ENCODE results near the gene TRPC3. TPM values are rescaled to one million over a fixed set of nuclear protein-coding genes. Genes with fewer than 3 reads are reported as not detected.
A peak's percentile ranks its signal among the peaks of the same experiment; 100 is the strongest.

The TRPC3 gene
- polyA plus RNA-seq, 1 donor from 2014 or later = 6.9 TPM

DNA sequence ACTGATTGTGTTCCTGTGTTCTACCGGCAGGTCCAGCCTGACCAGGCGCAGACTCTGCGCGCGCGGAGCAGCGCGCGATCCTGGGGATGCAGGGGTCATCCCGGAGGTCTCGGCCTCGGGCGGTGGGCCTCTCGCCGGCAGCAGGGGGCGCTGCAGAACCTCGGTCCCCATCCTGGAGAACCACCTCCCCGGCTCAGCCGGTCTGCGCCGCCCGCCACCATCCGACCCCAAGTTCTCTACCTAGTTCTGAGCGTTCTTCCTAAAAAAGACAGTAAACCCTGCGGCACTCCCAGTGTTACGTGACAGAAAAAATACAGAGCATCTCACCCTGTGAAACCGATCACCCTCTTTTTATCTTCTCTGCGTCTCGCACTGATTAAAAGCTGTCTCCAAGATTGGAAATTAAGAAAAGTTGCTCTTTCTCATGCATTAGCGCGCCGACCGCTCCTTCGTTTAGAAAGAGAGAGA lies 1.6 kb downstream of the TRPC3 start:
- TF ChIP-seq POLR2AphosphoS5 (IDR thresholded peaks at IDR 0.05) = no peak
- TF ChIP-seq RAD21 (conservative IDR thresholded peaks at IDR 0.05) = peak; percentile 84
- TF ChIP-seq SMC3 (conservative IDR thresholded peaks at IDR 0.05; ENCODE audit: poor library complexity) = peak; percentile 86
- TF ChIP-seq, protein P1, sequence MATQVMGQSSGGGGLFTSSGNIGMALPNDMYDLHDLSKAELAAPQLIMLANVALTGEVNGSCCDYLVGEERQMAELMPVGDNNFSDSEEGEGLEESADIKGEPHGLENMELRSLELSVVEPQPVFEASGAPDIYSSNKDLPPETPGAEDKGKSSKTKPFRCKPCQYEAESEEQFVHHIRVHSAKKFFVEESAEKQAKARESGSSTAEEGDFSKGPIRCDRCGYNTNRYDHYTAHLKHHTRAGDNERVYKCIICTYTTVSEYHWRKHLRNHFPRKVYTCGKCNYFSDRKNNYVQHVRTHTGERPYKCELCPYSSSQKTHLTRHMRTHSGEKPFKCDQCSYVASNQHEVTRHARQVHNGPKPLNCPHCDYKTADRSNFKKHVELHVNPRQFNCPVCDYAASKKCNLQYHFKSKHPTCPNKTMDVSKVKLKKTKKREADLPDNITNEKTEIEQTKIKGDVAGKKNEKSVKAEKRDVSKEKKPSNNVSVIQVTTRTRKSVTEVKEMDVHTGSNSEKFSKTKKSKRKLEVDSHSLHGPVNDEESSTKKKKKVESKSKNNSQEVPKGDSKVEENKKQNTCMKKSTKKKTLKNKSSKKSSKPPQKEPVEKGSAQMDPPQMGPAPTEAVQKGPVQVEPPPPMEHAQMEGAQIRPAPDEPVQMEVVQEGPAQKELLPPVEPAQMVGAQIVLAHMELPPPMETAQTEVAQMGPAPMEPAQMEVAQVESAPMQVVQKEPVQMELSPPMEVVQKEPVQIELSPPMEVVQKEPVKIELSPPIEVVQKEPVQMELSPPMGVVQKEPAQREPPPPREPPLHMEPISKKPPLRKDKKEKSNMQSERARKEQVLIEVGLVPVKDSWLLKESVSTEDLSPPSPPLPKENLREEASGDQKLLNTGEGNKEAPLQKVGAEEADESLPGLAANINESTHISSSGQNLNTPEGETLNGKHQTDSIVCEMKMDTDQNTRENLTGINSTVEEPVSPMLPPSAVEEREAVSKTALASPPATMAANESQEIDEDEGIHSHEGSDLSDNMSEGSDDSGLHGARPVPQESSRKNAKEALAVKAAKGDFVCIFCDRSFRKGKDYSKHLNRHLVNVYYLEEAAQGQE (IDR thresholded peaks at IDR 0.05; ENCODE audit: borderline replicate concordance) = no peak
- no peak for TF ChIP-seq EZH2 (IDR thresholded peaks at IDR 0.05; ENCODE audit: borderline replicate concordance, insufficient read depth, low read length, poor library complexity, severe bottlenecking)
- TF ChIP-seq TAF1 (IDR thresholded peaks at IDR 0.05; ENCODE audit: low read depth) = no peak
- TF ChIP-seq, protein P2, sequence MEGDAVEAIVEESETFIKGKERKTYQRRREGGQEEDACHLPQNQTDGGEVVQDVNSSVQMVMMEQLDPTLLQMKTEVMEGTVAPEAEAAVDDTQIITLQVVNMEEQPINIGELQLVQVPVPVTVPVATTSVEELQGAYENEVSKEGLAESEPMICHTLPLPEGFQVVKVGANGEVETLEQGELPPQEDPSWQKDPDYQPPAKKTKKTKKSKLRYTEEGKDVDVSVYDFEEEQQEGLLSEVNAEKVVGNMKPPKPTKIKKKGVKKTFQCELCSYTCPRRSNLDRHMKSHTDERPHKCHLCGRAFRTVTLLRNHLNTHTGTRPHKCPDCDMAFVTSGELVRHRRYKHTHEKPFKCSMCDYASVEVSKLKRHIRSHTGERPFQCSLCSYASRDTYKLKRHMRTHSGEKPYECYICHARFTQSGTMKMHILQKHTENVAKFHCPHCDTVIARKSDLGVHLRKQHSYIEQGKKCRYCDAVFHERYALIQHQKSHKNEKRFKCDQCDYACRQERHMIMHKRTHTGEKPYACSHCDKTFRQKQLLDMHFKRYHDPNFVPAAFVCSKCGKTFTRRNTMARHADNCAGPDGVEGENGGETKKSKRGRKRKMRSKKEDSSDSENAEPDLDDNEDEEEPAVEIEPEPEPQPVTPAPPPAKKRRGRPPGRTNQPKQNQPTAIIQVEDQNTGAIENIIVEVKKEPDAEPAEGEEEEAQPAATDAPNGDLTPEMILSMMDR (IDR thresholded peaks at IDR 0.05; ENCODE audit: poor library complexity, severe bottlenecking) = peak; percentile 90
- no peak for TF ChIP-seq EP300 (conservative IDR thresholded peaks at IDR 0.05; ENCODE audit: poor library complexity, severe bottlenecking)
- TF ChIP-seq MXI1 (conservative IDR thresholded peaks at IDR 0.05; ENCODE audit: poor library complexity, severe bottlenecking) = peak; percentile 55
- Histone ChIP-seq H3K4me2 (ENCODE audit: low read length) (peak overlapping the region; percentile 87), H3K79me2 (replicated peaks; ENCODE audit: insufficient read depth, low read length) (no peaks in the 10 kb centered on the region), H3K36me3 (ENCODE audit: insufficient read depth, low read length) (no peaks in the 10 kb centered on the region), H3F3A (ENCODE audit: insufficient read depth, low read length, poor library complexity, severe bottlenecking) (no peaks in the 10 kb centered on the region), H3K9me3 (ENCODE audit: low read length) (no peaks in the 10 kb centered on the region), H3K9ac (ENCODE audit: low read length) (no peak overlapping the region), H3K27me3 (ENCODE audit: insufficient read depth, low read depth, low read length) (peaks cover 50% of the 10 kb centered on the region), H4K20me1 (ENCODE audit: insufficient read depth) (no peaks in the 10 kb centered on the region), H3K27ac (ENCODE audit: low read length) (no peak overlapping the region), H3K4me3 (ENCODE audit: low read length) (peak overlapping the region; percentile 87), H3K9me2 (ENCODE audit: insufficient read depth, low read length) (no peaks in the 10 kb centered on the region), H2AFZ (ENCODE audit: low read depth, low read length) (no peak overlapping the region)

DNA sequence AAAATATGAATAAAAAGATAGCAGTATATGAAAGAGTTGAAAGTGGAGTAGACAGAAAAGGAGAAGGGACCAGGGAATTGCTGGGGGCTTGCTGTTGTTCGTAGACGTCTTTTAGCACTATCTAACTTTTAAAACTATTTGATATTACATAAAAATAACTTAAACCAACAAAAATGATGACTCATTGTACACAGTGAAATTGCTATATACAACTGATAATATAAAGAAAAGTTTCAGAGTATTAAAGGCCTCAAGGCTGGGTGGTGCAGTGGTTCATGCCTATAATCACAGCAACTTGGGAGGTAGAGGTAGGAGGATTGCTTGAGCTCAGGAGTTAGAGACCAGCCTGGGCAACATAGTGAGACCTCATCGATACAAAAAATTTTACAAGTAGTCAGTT lies 5.2 kb downstream of the TRPC3 start:
- Histone ChIP-seq H3K9me3 (ENCODE audit: low read length) (no peaks in the 10 kb centered on the region), H3F3A (ENCODE audit: insufficient read depth, low read length, poor library complexity, severe bottlenecking) (no peaks in the 10 kb centered on the region), H3K79me2 (replicated peaks; ENCODE audit: insufficient read depth, low read length) (no peaks in the 10 kb centered on the region), H2AFZ (ENCODE audit: low read depth, low read length) (no peak overlapping the region), H3K9ac (ENCODE audit: low read length) (no peak overlapping the region), H3K9me2 (ENCODE audit: insufficient read depth, low read length) (no peaks in the 10 kb centered on the region), H3K27ac (ENCODE audit: low read length) (no peak overlapping the region), H3K36me3 (ENCODE audit: insufficient read depth, low read length) (no peaks in the 10 kb centered on the region), H3K4me3 (ENCODE audit: low read length) (no peak overlapping the region), H4K20me1 (ENCODE audit: insufficient read depth) (no peaks in the 10 kb centered on the region), H3K27me3 (ENCODE audit: insufficient read depth, low read depth, low read length) (peaks cover 25% of the 10 kb centered on the region), H3K4me2 (ENCODE audit: low read length) (no peak overlapping the region)
- TF ChIP-seq, protein P1 (IDR thresholded peaks at IDR 0.05; ENCODE audit: borderline replicate concordance) = no peak
- TF ChIP-seq EP300 (conservative IDR thresholded peaks at IDR 0.05; ENCODE audit: poor library complexity, severe bottlenecking) (no peak), MXI1 (conservative IDR thresholded peaks at IDR 0.05; ENCODE audit: poor library complexity, severe bottlenecking) (no peak)
- TF ChIP-seq, protein P2 (IDR thresholded peaks at IDR 0.05; ENCODE audit: poor library complexity, severe bottlenecking) = no peak

Data from neural cell (in vitro differentiated cells).